ENCODE results near the gene ERP27.

The ERP27 gene

GRCh38 chr12:14938301-14938700, at the start of gene ERP27:
Gene ERP27, minus strand, starts transcription at chr12:14938537. Its CDS starts 29 bp downstream, at chr12:14938508.
- DNase-seq (ENCODE audit: insufficient read length, low spot score) (no peak), FAIRE-seq (no peak)

DNA sequence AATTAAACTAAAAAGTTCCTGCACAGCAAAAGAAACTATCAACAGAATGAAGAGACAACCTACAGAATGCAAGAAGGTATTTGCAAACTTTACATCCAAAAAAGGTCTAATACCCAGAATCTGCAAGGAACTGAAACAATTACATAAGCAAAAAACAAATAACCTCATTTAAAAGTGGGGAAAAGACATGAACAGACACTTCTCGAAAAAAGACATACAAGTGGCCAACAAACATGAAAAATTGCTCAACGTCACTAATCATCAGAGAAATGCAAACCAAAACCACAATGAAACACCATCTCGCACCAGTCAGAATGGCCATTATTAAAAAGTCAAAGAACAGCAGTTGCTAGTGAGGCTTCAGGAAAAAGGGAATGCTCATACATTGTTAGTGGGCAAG, 49.7 kb upstream of the ERP27 start:
- no peak for FAIRE-seq
- no peak for DNase-seq (ENCODE audit: insufficient read length, low spot score)

- FAIRE-seq (no peak), DNase-seq (ENCODE audit: insufficient read length, low spot score) (no peak)
Measured at GRCh38 chr12:14986449-14986848, 48.1 kb upstream of the ERP27 start.

DNA sequence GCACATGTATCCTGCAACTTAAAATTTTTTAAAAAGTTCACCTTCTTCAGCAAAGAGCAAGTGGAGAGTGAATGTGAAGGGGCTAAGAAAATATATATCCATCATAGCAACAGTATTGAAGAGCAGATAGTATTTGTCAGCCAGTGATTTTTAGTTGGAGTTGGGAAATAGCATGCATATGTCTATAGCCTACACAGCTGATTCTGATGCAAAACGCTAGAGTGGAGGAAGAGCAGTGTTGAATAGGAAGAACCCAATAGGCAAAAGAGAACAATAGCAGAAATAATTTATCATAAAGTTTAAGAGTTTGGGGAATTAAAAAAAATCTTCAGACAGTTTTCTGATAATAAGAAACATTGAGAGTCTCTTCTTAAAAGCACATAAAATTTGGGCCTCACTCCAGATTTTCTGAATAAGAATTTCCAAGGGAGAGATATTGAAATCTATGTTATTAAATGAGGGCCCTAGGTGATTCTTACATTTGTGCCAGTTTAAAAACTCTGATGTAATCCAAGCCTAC, 46.5 kb upstream of the ERP27 start:
- no peak for DNase-seq (ENCODE audit: insufficient read length, low spot score)
- FAIRE-seq: no peak

- DNase-seq (ENCODE audit: insufficient read length, low spot score) (no peak), FAIRE-seq (no peak)
Measured at GRCh38 chr12:14984036-14984435, 45.7 kb upstream of the ERP27 start.

DNA sequence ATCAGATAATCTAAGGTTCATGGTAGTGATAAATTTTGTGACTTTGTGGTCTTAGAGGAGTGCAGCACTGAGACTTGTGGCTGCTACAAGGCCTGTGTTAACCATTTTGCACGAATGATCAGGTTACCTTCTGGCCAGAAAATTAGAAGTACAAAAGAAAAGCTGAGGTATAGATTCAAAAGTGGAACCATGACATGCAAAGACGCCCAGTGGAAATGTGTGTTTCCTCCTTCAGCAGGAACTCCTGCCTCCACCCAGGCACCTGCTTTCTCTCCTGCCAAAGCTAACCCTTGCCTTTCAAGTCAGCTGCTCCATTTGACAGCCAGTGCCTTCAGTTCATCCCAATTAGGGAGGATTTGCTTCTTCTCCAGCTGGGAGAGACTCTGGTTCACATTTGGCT, 44.7 kb upstream of the ERP27 start:
- FAIRE-seq (no peak), DNase-seq (ENCODE audit: insufficient read length, low spot score) (no peak)

- no peak for DNase-seq (ENCODE audit: insufficient read length, low spot score)
- FAIRE-seq: no peak
Measured at GRCh38 chr12:14982562-14982961, 44.2 kb upstream of the ERP27 start.

GRCh38 chr12:14981049-14981448, 42.7 kb upstream of the ERP27 start:
- no peak for DNase-seq (ENCODE audit: insufficient read length, low spot score)
- FAIRE-seq: no peak

GRCh38 chr12:14979468-14979867, 41.1 kb upstream of the ERP27 start:
- DNase-seq (ENCODE audit: insufficient read length, low spot score) (no peak), FAIRE-seq (no peak)

DNA sequence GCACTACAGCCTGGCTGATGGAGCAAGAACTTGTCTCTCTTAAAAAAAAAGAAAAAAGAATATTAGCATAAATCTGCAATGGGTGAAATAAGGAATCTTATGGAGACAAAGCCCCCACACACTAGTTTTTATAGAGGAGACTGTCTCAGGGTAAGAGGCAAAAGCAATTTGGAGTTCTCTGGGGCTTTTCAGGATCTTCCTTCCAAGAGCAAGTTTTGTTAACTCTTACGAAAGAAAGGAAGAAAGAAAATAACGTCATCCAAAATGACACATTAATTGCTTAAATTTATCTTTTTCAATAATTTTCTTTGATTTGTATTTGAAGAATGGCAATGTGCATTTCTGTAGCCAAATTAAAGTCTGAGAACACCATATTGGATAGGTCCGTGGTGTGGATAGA, 38.3 kb upstream of the ERP27 start:
- no peak for FAIRE-seq
- DNase-seq (ENCODE audit: insufficient read length, low spot score): no peak

- DNase-seq (ENCODE audit: insufficient read length, low spot score) (no peak), FAIRE-seq (no peak)
Measured at GRCh38 chr12:14975457-14975856, 37.1 kb upstream of the ERP27 start.

DNA sequence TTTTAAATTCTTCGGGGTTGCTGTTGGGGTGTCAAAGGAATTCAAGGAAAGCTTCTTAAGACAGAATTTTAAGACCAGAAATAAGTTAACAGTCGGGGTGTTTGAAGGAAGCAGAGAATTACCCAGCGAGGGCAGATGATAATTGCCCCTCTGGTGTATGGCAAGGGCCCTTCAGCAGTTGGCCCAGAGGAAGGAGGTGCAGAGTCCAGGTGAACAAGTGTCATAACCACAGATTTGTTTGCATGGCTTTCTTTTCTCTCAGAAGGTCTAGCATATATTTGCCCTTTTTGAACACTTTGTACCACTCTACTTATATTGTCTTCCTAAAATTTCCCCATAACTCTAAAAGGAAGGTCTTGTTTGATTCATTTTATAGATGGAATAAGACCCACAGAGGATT, 36.3 kb upstream of the ERP27 start:
- FAIRE-seq: no peak
- DNase-seq (ENCODE audit: insufficient read length, low spot score): no peak

DNA sequence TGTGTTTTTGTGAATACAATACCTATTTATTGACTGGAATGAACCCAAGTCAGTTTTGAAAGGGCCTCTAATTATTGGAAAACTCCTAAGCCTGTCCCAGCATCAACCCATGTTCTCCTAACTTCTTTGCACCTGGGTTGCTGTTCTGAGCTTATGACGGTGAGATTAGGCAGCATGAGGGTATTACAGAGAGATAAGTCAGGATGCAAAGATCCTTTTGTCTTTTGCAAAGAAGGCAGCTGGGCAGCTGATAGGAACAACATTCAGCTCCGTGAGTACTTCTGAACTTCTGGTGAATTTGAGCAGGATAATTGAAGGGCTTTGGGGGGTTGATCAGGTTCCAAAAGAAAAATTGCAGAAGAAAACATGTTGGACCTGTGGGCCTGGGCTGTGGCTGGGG, 34.5 kb upstream of the ERP27 start, which contains the start of gene PDE6H:
PDE6H (plus strand) TSS at position 227 of the 400 bp plus-strand sequence. CDS start 4,971 bp downstream, outside the sequence.
- no peak for DNase-seq (ENCODE audit: insufficient read length, low spot score)
- no peak for FAIRE-seq

- DNase-seq (ENCODE audit: insufficient read length, low spot score): no peak
- no peak for FAIRE-seq
Measured at GRCh38 chr12:14970473-14970872, 32.1 kb upstream of the ERP27 start.

GRCh38 chr12:14968478-14968877, 30.1 kb upstream of the ERP27 start:
- no peak for DNase-seq (ENCODE audit: insufficient read length, low spot score)
- no peak for FAIRE-seq

- FAIRE-seq (no peak), DNase-seq (ENCODE audit: insufficient read length, low spot score) (no peak)
Measured at GRCh38 chr12:14965221-14965620, 26.9 kb upstream of the ERP27 start.

GRCh38 chr12:14964406-14964805, 26.1 kb upstream of the ERP27 start:
- DNase-seq (ENCODE audit: insufficient read length, low spot score): no peak
- FAIRE-seq: no peak

- no peak for DNase-seq (ENCODE audit: insufficient read length, low spot score)
- FAIRE-seq: no peak
Measured at GRCh38 chr12:14963520-14963919, 25.2 kb upstream of the ERP27 start.

DNA sequence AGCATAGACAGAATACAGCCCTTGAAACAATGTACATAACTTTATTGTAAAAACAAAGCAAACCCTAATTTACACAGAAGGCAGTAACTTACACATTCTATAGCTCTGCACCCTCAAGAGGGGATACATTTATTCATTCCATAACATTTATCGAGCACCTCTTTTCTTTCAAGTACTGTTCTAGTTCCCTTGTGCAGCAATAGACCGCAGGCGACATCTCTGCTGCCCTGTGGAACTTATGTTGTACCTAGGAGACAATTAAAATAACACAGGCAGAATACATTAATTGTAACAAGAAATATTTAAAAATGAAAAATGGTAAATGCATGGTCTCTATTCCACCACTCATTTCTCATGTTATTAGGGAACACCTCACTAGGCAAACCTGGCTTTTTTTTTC, 24.5 kb upstream of the ERP27 start:
- FAIRE-seq (no peak), DNase-seq (ENCODE audit: insufficient read length, low spot score) (no peak)

GRCh38 chr12:14962153-14962539, 23.8 kb upstream of the ERP27 start:
- FAIRE-seq (no peak), DNase-seq (ENCODE audit: insufficient read length, low spot score) (no peak)

GRCh38 chr12:14961466-14962152, 23.3 kb upstream of the ERP27 start, which contains the start of gene ARHGDIB:
Gene ARHGDIB, minus strand, starts transcription at chr12:14961601. Its CDS starts 10,889 bp downstream, at chr12:14950712.
- DNase-seq (ENCODE audit: insufficient read length, low spot score): no peak
- FAIRE-seq: no peak
